GM12872 (cell line): ENCODE measurements around the gene CHRNA9.

Experiments used
- CTCF ChIP-seq: IDR thresholded peaks from 3 replicates; pipeline ENCODE4 v1.5.1; 2011; ENCODE audit warnings: low read depth, mild to moderate bottlenecking, low read length, moderate library complexity; ENCODE audit not compliant: insufficient read depth

The CHRNA9 gene

GRCh38 chr4:40363945-40364344 is 28.8 kb downstream of the CHRNA9 start:
- TF ChIP-seq CTCF, result no peak

- TF ChIP-seq CTCF, result no peak
Observed at GRCh38 chr4:40365766-40366165, 30.6 kb downstream of the CHRNA9 start.

GRCh38 chr4:40367451-40367850 is 32.3 kb downstream of the CHRNA9 start:
- TF ChIP-seq CTCF, result no peak

GRCh38 chr4:40369437-40370274 is 34.5 kb downstream of the CHRNA9 start:
- no peak for TF ChIP-seq CTCF

GRCh38 chr4:40372651-40373050 is 37.5 kb downstream of the CHRNA9 start:
- no peak for TF ChIP-seq CTCF

GRCh38 chr4:40373636-40374035 is 38.5 kb downstream of the CHRNA9 start:
- no peak for TF ChIP-seq CTCF

- no peak for TF ChIP-seq CTCF
Observed at GRCh38 chr4:40375095-40375494, 40.0 kb downstream of the CHRNA9 start.

GRCh38 chr4:40375620-40376019 is 40.5 kb downstream of the CHRNA9 start:
- no peak for TF ChIP-seq CTCF
